T-helper 1 cell treated with Interleukin-12 subunit alpha and Interleukin-12 subunit beta and Interleukin-4 antibody, amounts not matched to agents 30 μg/mL and 1 μg/mL, for 36 hours (primary cell): ENCODE results near the gene SLIT1.

Source experiments
- H3K27ac Mint-ChIP-seq: one replicate; pipeline ENCODE4 v1.8.0; 2021; ENCODE audit warnings: mild to moderate bottlenecking, mixed read lengths
- H3K27me3 Mint-ChIP-seq: one replicate; pipeline ENCODE4 v1.8.0; 2021; ENCODE audit warnings: low read depth, mixed read lengths
- H3K36me3 Mint-ChIP-seq: one replicate; pipeline ENCODE4 v1.8.0; 2021; ENCODE audit warnings: low read depth, mixed read lengths
- H3K4me1 Mint-ChIP-seq: one replicate; pipeline ENCODE4 v1.8.0; 2021; ENCODE audit warnings: low read depth, mixed read lengths
- H3K4me3 Mint-ChIP-seq: one replicate; pipeline ENCODE4 v1.8.0; 2021; ENCODE audit warnings: mild to moderate bottlenecking, moderate library complexity, mixed read lengths
- H3K9me3 Mint-ChIP-seq: one replicate; pipeline ENCODE4 v1.8.0; 2021; ENCODE audit warnings: mixed read lengths

Gene SLIT1

GRCh38 chr10:97131181-97131628, 54.6 kb downstream of the SLIT1 start:
- Mint-ChIP-seq H3K36me3 (no peaks in the 10 kb centered on the region), H3K9me3 (no peaks in the 10 kb centered on the region), H3K27me3 (no peaks in the 10 kb centered on the region), H3K27ac (no peak overlapping the region), H3K4me3 (no peak overlapping the region), H3K4me1 (no peaks in the 10 kb centered on the region)

DNA sequence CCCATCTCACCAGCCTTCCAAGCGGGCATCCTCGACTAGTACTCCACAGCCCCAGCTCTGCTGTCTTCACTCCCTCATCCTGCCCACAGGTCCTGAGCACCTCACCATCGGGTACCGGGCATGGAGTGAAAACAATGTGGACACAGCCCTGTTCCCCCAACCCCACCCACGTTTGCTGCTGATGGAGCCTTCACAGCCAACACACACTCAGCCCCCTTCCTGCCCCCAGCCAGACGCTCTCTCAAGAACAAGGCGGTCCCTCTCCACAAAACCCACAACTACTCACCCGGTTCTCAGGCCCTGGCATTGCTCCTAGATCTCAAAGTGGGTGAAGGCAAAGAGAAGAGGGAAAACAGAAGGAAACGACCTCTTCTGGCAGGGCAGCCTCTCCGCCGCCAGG, 56.1 kb downstream of the SLIT1 start:
- Mint-ChIP-seq H3K36me3 (no peaks in the 10 kb centered on the region), H3K27ac (no peak overlapping the region), H3K9me3 (no peaks in the 10 kb centered on the region), H3K27me3 (no peaks in the 10 kb centered on the region), H3K4me3 (no peak overlapping the region), H3K4me1 (no peaks in the 10 kb centered on the region)

- no peak overlapping the region for H3K4me3 Mint-ChIP-seq
- H3K9me3 Mint-ChIP-seq: no peaks in the 10 kb centered on the region
- H3K4me1 Mint-ChIP-seq: no peaks in the 10 kb centered on the region
- H3K36me3 Mint-ChIP-seq: no peaks in the 10 kb centered on the region
- H3K27ac Mint-ChIP-seq: no peak overlapping the region
- no peaks in the 10 kb centered on the region for H3K27me3 Mint-ChIP-seq
Measured at GRCh38 chr10:97128516-97129154, 57.1 kb downstream of the SLIT1 start.

DNA sequence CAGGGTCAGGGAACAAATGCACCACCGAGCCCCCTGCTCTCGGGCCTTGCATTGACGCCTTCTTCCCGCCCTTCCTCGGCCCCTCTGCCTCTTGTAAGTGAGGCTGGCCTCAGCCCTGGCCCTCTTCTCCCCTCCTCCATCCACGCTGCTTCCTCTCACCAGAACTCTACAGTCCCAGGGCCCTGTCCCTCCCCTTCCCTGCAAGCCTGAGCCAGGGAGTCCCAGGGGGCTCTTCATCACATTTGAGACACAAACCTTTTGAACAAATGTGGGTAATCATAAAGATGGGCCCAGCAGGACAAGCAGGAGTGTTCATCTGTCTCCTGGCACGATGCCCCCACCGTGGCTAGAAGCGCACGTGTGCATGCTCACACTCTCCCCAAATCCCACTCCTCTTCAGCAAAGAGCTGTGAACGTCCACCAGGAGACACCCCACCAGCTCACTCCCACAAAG, 57.7 kb downstream of the SLIT1 start:
- H3K4me3 Mint-ChIP-seq: no peak overlapping the region
- no peaks in the 10 kb centered on the region for H3K4me1 Mint-ChIP-seq
- no peak overlapping the region for H3K27ac Mint-ChIP-seq
- no peaks in the 10 kb centered on the region for H3K9me3 Mint-ChIP-seq
- H3K36me3 Mint-ChIP-seq: no peaks in the 10 kb centered on the region
- peaks cover under 1% of the 10 kb centered on the region for H3K27me3 Mint-ChIP-seq

DNA sequence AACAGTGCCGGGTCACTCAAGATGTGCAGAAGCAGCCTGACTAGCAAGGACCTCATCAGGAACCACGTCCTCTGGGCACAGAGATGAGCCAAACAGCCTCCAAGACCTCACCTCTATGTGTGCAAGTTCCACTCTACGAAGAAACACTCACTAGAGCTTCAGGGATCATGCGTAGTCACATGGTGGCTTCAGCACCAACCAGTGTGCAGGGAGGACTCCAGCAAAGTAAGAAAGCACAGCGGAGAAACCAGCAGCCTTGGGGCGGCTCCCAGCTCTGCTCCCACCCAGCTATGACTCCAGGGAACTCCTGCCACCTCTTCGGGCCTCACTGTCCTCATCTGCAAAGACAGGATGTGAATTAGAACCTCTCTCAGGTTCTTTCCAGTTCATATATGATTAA, 58.2 kb downstream of the SLIT1 start:
- H3K27me3 Mint-ChIP-seq: peaks cover 6% of the 10 kb centered on the region
- no peak overlapping the region for H3K4me3 Mint-ChIP-seq
- H3K4me1 Mint-ChIP-seq: no peaks in the 10 kb centered on the region
- no peaks in the 10 kb centered on the region for H3K36me3 Mint-ChIP-seq
- no peaks in the 10 kb centered on the region for H3K9me3 Mint-ChIP-seq
- no peak overlapping the region for H3K27ac Mint-ChIP-seq

DNA sequence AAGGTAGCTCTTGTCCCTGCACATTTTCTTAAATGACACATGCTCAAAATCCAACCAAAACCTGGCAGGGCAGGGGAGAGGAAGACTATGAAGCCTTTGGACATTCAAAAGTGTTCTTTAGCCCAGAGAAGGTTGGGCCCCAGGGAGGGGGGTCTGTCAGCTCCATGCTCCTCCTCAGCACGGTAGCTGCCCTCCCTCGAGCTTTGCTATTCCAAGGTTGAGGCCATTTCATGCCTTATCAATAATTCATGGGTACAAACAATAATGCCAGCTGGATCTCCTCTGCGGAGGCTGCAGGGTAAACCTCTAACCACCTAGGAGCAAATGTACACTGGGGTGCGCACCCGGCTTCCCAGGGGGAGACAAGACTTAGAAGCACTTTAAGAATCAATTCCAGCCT, 61.5 kb downstream of the SLIT1 start:
- no peak overlapping the region for H3K27ac Mint-ChIP-seq
- no peaks in the 10 kb centered on the region for H3K9me3 Mint-ChIP-seq
- no peaks in the 10 kb centered on the region for H3K4me1 Mint-ChIP-seq
- peaks cover 11% of the 10 kb centered on the region for H3K27me3 Mint-ChIP-seq
- no peak overlapping the region for H3K4me3 Mint-ChIP-seq
- H3K36me3 Mint-ChIP-seq: no peaks in the 10 kb centered on the region

DNA sequence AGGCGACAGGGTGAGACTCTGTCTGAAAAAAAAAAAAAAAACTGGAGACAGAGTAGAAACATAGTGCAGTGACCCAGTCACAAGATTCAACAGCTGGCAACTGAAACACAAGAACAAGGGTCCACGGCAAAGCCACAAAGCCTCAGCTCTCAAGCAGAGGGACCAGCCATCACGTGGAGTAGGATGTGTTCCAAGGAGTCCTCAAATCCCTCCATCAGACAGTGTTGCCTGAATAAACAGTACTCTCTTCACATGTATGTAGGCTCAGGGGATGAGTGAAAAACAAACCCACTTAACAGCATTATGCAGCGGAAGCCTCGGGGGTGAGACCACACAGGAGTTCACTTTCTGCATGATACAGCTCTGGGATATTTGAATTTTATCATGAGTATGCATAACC, 62.0 kb downstream of the SLIT1 start:
- Mint-ChIP-seq H3K36me3 (no peaks in the 10 kb centered on the region), H3K4me3 (no peak overlapping the region), H3K27ac (no peak overlapping the region), H3K4me1 (no peaks in the 10 kb centered on the region), H3K9me3 (no peaks in the 10 kb centered on the region), H3K27me3 (peaks cover 11% of the 10 kb centered on the region)

DNA sequence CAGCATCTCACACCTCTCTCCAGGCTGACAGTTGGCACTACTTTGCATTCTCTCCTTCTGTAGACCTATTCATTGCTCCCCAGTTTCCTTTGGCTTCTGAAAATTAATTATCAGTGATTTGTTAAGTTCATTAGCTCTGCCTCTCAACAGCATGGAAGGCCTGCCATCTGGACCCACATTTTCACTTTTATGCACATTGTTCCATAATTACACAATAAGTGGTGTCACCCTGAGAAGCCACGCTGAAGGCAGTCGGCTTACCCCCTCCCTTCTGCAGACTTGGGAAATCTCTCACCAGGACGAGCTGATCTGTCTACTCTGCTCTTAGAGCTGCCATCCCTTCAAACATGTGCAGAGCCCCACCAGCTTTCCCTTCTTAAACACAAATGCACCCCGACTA, 64.7 kb downstream of the SLIT1 start:
- Mint-ChIP-seq H3K9me3 (no peaks in the 10 kb centered on the region), H3K4me1 (no peaks in the 10 kb centered on the region), H3K27me3 (peaks cover 11% of the 10 kb centered on the region), H3K36me3 (no peaks in the 10 kb centered on the region), H3K27ac (no peak overlapping the region), H3K4me3 (no peak overlapping the region)

DNA sequence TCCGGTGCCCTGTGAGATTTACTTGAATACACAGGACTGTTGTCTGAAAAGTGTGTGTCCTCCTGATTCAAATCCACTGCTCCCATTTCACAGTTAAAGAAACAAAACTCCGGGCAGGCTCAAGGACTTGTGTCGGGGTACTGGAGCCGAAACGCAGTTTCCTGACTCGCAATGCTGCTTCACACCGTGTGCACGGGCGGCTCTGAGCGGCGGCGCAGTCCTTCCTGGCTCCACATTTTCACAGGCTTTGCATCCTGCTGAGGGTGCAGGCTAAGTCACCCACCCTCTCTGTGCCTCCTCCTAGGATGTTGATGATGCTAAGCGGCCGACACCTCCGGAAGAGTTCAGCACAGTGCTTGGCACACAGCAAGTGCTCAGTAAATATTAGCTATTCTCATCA, 65.4 kb downstream of the SLIT1 start:
- Mint-ChIP-seq H3K9me3 (no peaks in the 10 kb centered on the region), H3K36me3 (no peaks in the 10 kb centered on the region), H3K27me3 (peaks cover 11% of the 10 kb centered on the region), H3K4me3 (no peak overlapping the region), H3K27ac (no peak overlapping the region), H3K4me1 (no peaks in the 10 kb centered on the region)

GRCh38 chr10:97119058-97119745, 66.6 kb downstream of the SLIT1 start:
- Mint-ChIP-seq H3K27me3 (peaks cover 11% of the 10 kb centered on the region), H3K36me3 (no peaks in the 10 kb centered on the region), H3K4me3 (no peak overlapping the region), H3K4me1 (no peaks in the 10 kb centered on the region), H3K27ac (no peak overlapping the region), H3K9me3 (no peaks in the 10 kb centered on the region)

DNA sequence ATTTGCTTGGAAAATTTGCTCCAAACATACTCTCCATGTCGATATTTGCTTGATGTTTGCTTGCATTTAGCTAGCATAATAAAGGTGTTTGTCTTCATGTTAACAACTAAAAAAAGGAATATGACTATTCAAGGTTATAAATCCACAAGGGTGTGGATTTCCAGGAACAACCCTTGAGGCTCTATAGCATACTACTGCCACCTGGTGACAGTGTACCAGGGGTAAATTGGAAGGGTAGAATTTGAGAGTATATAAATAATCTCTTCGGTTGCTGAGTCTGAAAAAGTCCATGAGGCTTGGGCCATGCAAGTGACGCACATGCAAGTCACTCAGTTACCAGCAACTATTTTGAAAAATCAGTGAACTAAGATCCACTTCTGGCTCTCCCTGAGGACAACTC, 68.4 kb downstream of the SLIT1 start:
- H3K27ac Mint-ChIP-seq: no peak overlapping the region
- H3K4me1 Mint-ChIP-seq: no peaks in the 10 kb centered on the region
- H3K9me3 Mint-ChIP-seq: no peaks in the 10 kb centered on the region
- peaks cover 5% of the 10 kb centered on the region for H3K27me3 Mint-ChIP-seq
- H3K36me3 Mint-ChIP-seq: no peaks in the 10 kb centered on the region
- no peak overlapping the region for H3K4me3 Mint-ChIP-seq

- Mint-ChIP-seq H3K4me1 (no peaks in the 10 kb centered on the region), H3K4me3 (no peak overlapping the region), H3K27me3 (peaks cover 2% of the 10 kb centered on the region), H3K27ac (no peak overlapping the region), H3K36me3 (no peaks in the 10 kb centered on the region), H3K9me3 (no peaks in the 10 kb centered on the region)
Measured at GRCh38 chr10:97116462-97117162, 69.1 kb downstream of the SLIT1 start.

GRCh38 chr10:97115846-97116245, 69.9 kb downstream of the SLIT1 start:
- no peaks in the 10 kb centered on the region for H3K27me3 Mint-ChIP-seq
- no peaks in the 10 kb centered on the region for H3K4me1 Mint-ChIP-seq
- H3K27ac Mint-ChIP-seq: no peak overlapping the region
- H3K4me3 Mint-ChIP-seq: no peak overlapping the region
- H3K36me3 Mint-ChIP-seq: no peaks in the 10 kb centered on the region
- no peaks in the 10 kb centered on the region for H3K9me3 Mint-ChIP-seq

DNA sequence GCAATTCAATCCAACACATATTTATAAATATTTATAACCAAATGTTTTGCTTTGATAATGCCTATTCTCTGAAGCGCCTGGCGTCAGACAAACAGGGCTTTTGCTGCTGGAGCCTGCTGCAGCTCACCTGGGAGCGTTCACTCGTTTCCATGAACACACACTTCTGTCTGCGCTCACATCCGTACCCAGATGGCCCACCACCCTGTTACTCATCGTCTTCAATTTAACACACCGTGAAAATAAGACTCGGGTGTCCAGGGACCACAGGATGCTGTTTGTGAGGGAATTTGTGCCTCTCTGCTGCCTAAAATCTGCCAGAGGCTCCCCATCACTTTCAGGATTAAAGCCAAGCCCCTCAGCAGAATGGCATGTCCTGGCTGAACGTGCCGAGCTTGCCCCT, 74.1 kb downstream of the SLIT1 start:
- H3K27ac Mint-ChIP-seq: no peak overlapping the region
- no peak overlapping the region for H3K4me3 Mint-ChIP-seq
- no peaks in the 10 kb centered on the region for H3K4me1 Mint-ChIP-seq
- peaks cover 19% of the 10 kb centered on the region for H3K27me3 Mint-ChIP-seq
- no peaks in the 10 kb centered on the region for H3K9me3 Mint-ChIP-seq
- no peaks in the 10 kb centered on the region for H3K36me3 Mint-ChIP-seq

- Mint-ChIP-seq H3K9me3 (no peaks in the 10 kb centered on the region), H3K27ac (no peak overlapping the region), H3K36me3 (no peaks in the 10 kb centered on the region), H3K4me1 (no peaks in the 10 kb centered on the region), H3K4me3 (no peak overlapping the region), H3K27me3 (peaks cover 19% of the 10 kb centered on the region)
Measured at GRCh38 chr10:97109547-97109946, 76.2 kb downstream of the SLIT1 start.
